ENCODE measurements around the gene ARFRP1. TPM values are rescaled to one million over a fixed set of nuclear protein-coding genes. Genes with fewer than 3 reads are reported as not detected.

The ARFRP1 gene
- polyA plus RNA-seq, 1 experiment, result 23.8 TPM

DNA sequence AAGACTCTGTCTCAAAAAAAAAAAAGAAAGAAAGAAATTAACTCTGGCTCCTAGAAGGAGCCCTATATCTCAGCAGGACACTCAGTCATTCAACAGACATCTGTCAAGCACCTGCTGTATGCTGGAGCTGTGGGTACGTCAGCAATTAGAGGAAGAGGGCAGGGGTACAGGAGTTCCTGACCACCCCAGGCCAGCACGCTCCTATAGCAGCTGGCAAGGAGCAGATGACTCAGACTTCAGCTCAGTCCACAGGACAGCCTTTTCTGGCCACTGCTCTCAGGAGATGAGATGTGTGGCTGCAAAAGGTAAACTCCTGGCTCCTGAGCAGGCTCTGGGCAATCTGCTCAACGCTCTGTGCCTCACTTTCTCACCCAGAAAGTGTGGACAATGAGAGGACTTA lies 51.3 kb downstream of the ARFRP1 start:
- TF ChIP-seq, protein P1, sequence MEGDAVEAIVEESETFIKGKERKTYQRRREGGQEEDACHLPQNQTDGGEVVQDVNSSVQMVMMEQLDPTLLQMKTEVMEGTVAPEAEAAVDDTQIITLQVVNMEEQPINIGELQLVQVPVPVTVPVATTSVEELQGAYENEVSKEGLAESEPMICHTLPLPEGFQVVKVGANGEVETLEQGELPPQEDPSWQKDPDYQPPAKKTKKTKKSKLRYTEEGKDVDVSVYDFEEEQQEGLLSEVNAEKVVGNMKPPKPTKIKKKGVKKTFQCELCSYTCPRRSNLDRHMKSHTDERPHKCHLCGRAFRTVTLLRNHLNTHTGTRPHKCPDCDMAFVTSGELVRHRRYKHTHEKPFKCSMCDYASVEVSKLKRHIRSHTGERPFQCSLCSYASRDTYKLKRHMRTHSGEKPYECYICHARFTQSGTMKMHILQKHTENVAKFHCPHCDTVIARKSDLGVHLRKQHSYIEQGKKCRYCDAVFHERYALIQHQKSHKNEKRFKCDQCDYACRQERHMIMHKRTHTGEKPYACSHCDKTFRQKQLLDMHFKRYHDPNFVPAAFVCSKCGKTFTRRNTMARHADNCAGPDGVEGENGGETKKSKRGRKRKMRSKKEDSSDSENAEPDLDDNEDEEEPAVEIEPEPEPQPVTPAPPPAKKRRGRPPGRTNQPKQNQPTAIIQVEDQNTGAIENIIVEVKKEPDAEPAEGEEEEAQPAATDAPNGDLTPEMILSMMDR (IDR thresholded peaks at IDR 0.05; ENCODE audit: low read depth, low read length), result no peak
- H3K4me3 ChIP-seq (ENCODE audit: low read depth, low read length), result no peak overlapping the region
- ChIA-PET POLR2A (no interaction called here), CTCF (no interaction called here)
- no peak for DNase-seq (ENCODE audit: low read depth, low spot score)
- H3K9me3 ChIP-seq (ENCODE audit: control insufficient read depth, insufficient read depth, low read length), result no peaks in the 10 kb centered on the region; the same call in 1 of the 2 replicates
- H3K27me3 ChIP-seq (ENCODE audit: control insufficient read depth, insufficient read depth, low read length), result no peaks in the 10 kb centered on the region
- H3K27ac ChIP-seq (ENCODE audit: low read depth, low read length), result no peak overlapping the region

DNA sequence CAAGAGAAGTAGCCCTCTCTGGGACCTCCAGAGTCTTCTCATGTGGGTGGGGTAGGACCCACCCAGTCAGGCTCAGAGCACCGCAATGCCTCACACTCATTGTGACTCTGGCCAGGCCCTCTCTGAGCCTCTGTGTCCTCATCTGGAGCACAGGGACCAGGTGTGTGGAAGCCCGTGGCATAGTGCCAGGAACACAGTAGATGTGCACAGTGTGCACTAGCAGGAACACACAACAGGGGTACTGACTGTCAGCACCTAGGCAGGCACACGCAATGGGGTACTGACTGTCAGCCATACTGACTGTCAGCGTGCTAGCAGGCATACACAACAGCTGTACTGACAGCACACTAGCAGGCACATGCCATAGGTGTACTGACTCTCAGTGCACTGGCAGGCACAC lies 52.5 kb downstream of the ARFRP1 start:
- H3K27me3 ChIP-seq (ENCODE audit: control insufficient read depth, insufficient read depth, low read length), result no peaks in the 10 kb centered on the region
- H3K4me3 ChIP-seq (ENCODE audit: low read depth, low read length), result no peak overlapping the region
- TF ChIP-seq, protein P1 (IDR thresholded peaks at IDR 0.05; ENCODE audit: low read depth, low read length), result no peak
- no peaks in the 10 kb centered on the region; the same call in 1 of the 2 replicates for H3K9me3 ChIP-seq (ENCODE audit: control insufficient read depth, insufficient read depth, low read length)
- no peak overlapping the region for H3K27ac ChIP-seq (ENCODE audit: low read depth, low read length)
- CTCF ChIA-PET, result no interaction called here
- no peak for DNase-seq (ENCODE audit: low read depth, low spot score)
- POLR2A ChIA-PET, result no interaction called here

DNA sequence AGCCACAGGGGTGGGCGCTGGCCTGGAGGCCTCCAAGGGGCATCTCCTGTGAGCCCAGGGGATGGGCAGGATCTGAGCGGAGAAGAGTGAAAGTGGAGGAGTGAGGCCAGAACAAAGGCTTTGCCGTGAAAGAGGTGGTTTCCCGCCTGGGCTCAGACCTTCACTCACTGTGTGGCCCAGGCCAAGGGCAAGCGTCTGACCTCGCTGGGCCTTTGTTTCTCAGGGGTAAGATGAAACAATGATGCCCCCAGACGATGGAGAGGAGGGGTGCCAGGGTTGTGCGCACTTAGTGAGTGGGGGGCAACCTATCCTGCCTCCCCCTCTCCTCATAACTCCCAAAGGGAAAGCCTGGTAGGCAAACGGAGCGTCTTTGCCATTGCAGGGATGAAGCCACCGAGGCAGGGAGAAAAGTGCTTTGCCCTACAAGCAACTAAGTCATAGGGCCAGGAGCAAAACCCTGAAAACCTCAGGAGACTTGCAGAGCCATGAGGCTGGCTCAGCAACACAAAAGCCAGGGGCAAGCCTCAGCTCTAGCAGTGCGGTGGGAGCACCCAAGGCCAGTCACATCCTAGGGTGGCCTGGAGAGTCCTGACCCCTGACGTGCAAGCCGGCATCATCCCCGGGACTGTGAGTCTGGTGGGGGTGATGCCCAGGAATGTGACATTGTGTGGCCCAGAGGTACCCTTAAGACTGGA lies 53.7 kb downstream of the ARFRP1 start:
- ChIA-PET CTCF (no interaction called here), POLR2A (interaction anchor here (1.0 kb wide), 1 partner anchor 28 kb away, joined by 4 read pairs; no protein-coding TSS in a partner anchor)
- H3K27me3 ChIP-seq (ENCODE audit: control insufficient read depth, insufficient read depth, low read length), result no peaks in the 10 kb centered on the region
- H3K27ac ChIP-seq (ENCODE audit: low read depth, low read length), result no peak overlapping the region
- TF ChIP-seq, protein P1 (IDR thresholded peaks at IDR 0.05; ENCODE audit: low read depth, low read length), result no peak
- no peak for DNase-seq (ENCODE audit: low read depth, low spot score)
- H3K4me3 ChIP-seq (ENCODE audit: low read depth, low read length), result peak overlapping the region; percentile 60
- H3K9me3 ChIP-seq (ENCODE audit: control insufficient read depth, insufficient read depth, low read length), result no peaks in the 10 kb centered on the region; the same call in 1 of the 2 replicates

DNA sequence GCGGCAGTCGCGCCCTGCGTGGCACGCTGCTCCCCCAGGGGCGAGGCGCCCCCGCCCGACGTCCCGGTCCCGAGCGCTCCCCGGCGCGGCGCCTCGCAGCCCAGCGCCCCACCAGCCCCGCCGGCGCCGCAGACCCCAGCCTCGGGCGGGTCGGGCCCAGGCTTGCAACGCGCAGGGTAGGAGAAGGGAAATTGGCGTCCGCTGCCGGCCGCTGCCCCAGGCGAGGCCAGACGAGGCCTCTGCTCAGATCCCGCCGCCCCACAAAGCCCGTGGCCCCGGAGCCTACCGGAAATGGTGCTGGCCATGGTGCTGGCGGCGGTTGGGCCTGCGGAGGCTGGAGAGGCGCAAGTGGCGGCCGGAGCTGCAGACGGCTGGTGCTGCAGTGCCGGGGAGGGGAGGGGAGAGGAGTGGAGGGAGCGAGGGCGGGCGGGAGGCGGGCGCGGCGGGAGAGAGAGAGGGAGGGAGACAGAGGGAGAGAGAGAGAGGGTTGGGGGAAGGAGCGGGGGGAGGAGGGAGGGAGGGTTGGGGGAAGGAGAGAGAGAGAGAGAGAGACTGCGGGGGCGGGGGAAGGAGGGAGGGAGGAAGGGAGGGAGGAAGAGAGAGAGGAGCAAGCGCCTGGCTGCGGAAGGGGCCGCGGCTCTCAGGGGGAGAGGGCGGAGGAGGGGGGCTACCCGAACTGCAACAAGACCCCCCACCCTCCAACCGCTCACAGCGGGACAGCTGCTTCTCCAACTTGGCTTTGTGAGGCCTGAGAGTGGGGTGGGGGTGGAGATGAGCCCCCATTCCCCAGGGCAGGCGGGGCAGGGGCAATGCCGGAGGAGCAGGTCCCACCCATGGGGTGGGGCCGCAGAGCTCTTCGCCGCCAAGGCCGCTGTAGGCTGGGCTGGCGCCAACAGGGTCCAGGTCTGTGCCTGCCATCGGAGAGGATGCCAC lies 54.5 kb downstream of the ARFRP1 start, which contains the start of gene STMN3:
Gene STMN3 (minus strand): TSS at position 384 of the 933 bp plus-strand sequence. CDS start 79 bp downstream, at position 305.
- no peaks in the 10 kb centered on the region; the same call in 1 of the 2 replicates for H3K9me3 ChIP-seq (ENCODE audit: control insufficient read depth, insufficient read depth, low read length)
- no peak within 1 kb of the TSS for H3K27ac ChIP-seq (ENCODE audit: low read depth, low read length)
- ChIA-PET CTCF (interaction anchor here (0.6 kb wide), 1 partner anchor 327 kb away, joined by 3 read pairs; no protein-coding TSS in a partner anchor), POLR2A (interaction anchor here (0.6 to 1.0 kb wide), 6 partner anchors 8 to 86 kb away, joined by 3 to 4 read pairs (median 3); partner anchors contain the start of gene GMEB2)
- H3K27me3 ChIP-seq (ENCODE audit: control insufficient read depth, insufficient read depth, low read length), result no peaks in the 10 kb centered on the region
- H3K4me3 ChIP-seq (ENCODE audit: low read depth, low read length), result peak within 1 kb of the TSS; percentile 70
- DNase-seq (ENCODE audit: low read depth, low spot score), result peak; percentile 73
- TF ChIP-seq, protein P1 (IDR thresholded peaks at IDR 0.05; ENCODE audit: low read depth, low read length), result no peak
